GM23248 (cell line): ENCODE measurements around the gene NFKBIL1.

ENCODE experiments used
- EZH2 ChIP-seq: fragments of 200-600 bp; sonication (generic); IDR thresholded peaks from 2 replicates; pipeline ENCODE4 v1.6.1; 2018; ENCODE audit warnings: antibody characterized with exemption, mild to moderate bottlenecking; ENCODE audit not compliant: insufficient read depth, poor library complexity, severe bottlenecking
- EZH2phosphoT487 ChIP-seq: fragments of 200-600 bp; sonication (generic); IDR thresholded peaks from 2 replicates; pipeline ENCODE4 v1.6.1; 2018; ENCODE audit warnings: antibody characterized with exemption, moderate library complexity, mild to moderate bottlenecking, low read depth; ENCODE audit not compliant: insufficient read depth

DNA sequence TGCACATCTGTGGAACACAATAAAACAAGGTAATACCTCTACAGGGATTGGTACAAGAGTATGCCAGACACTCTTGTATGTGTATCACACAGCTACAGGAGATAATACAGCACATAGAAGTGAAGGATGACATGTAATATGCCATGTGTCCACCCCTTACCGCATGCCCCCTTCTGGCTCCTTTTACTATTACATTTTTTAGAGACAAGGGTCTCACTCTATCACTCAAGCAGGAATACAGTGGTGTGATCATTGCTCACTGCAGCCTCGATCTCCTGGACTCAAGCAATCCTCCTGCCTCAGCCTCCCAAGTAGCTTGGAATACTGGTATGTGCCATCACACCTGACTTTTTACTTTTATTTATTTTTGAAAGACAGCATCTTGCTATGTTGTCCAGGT is 49.6 kb downstream of the NFKBIL1 start:
- TF ChIP-seq EZH2phosphoT487 (no peak), EZH2 (no peak)
